PC-9 (cell line): Measurements from ENCODE around the gene NPM3.

ENCODE experiments used
- CTCF ChIP-seq: fragments of 200-600 bp; sonication (generic); conservative IDR thresholded peaks from 2 replicates; pipeline ENCODE4 v1.6.1; 2017; ENCODE audit warnings: mixed run types, antibody characterized with exemption, mild to moderate bottlenecking, moderate library complexity
- EZH2 ChIP-seq: fragments of 200-600 bp; sonication (generic); IDR thresholded peaks from 2 replicates; pipeline ENCODE4 v1.8.0; 2017; ENCODE audit warnings: antibody characterized with exemption, low read depth

GRCh38 chr10:101763141-101763846 is 20.0 kb downstream of the NPM3 start:
- TF ChIP-seq EZH2 (no peak), CTCF (no peak)
